Activated T-cell treated with anti-CD3 and anti-CD28 coated beads for 1 hour (primary cell): Measurements from ENCODE around the gene ASB14.
"Not testable (repeated sequence)": the region's sequence is repeated elsewhere in the genome, so short reads cannot be mapped to it uniquely, and the experiment has no call there.

ENCODE experiments used
- DNase-seq: peaks from one replicate; pipeline ENCODE4 v3.0.0-alpha.2; 2020; ENCODE audit warnings: low read depth

The ASB14 gene

GRCh38 chr3:57292159-57292896, at the start of gene ASB14:
Gene ASB14 (minus strand): TSS chr3:57292685. CDS start chr3:57292033, 652 bp downstream.
- no peak for DNase-seq

GRCh38 chr3:57339071-57339642, 46.7 kb upstream of the ASB14 start:
- not testable (repeated sequence) for DNase-seq

GRCh38 chr3:57338272-57339070, 46.0 kb upstream of the ASB14 start:
- DNase-seq = not testable (repeated sequence)

GRCh38 chr3:57335283-57335938, 42.9 kb upstream of the ASB14 start:
- DNase-seq = no peak

GRCh38 chr3:57331078-57331610, 38.7 kb upstream of the ASB14 start:
- DNase-seq = no peak

- not testable (repeated sequence) for DNase-seq
Observed at GRCh38 chr3:57326498-57326897, 34.0 kb upstream of the ASB14 start.

- no peak for DNase-seq
Observed at GRCh38 chr3:57314204-57314603, 21.7 kb upstream of the ASB14 start.

GRCh38 chr3:57309769-57310360, 17.4 kb upstream of the ASB14 start:
- no peak for DNase-seq

- DNase-seq = not testable (repeated sequence)
Observed at GRCh38 chr3:57303520-57303919, 11.0 kb upstream of the ASB14 start.

GRCh38 chr3:57298041-57298440, 5.6 kb upstream of the ASB14 start:
- no peak for DNase-seq

- no peak for DNase-seq
Observed at GRCh38 chr3:57292897-57293526, 527 bp upstream of the ASB14 start.

- DNase-seq = no peak
Observed at GRCh38 chr3:57288403-57288802, 4.1 kb downstream of the ASB14 start.

- DNase-seq = no peak
Observed at GRCh38 chr3:57287205-57287604, 5.3 kb downstream of the ASB14 start.

GRCh38 chr3:57283334-57283733, 9.2 kb downstream of the ASB14 start:
- no peak for DNase-seq

- DNase-seq = no peak
Observed at GRCh38 chr3:57281715-57282114, 10.8 kb downstream of the ASB14 start.

GRCh38 chr3:57279685-57280084, 12.8 kb downstream of the ASB14 start:
- no peak for DNase-seq

- DNase-seq = no peak
Observed at GRCh38 chr3:57278237-57278636, 14.2 kb downstream of the ASB14 start.

- no peak for DNase-seq
Observed at GRCh38 chr3:57275393-57275792, 17.1 kb downstream of the ASB14 start.

GRCh38 chr3:57274845-57275244, 17.6 kb downstream of the ASB14 start:
- DNase-seq = no peak

GRCh38 chr3:57268416-57268815, 24.1 kb downstream of the ASB14 start:
- no peak for DNase-seq

- no peak for DNase-seq
Observed at GRCh38 chr3:57261929-57262328, 30.6 kb downstream of the ASB14 start.
